WTC11 (cell line): ENCODE data around the gene CRLF1.

Source experiments
- CTCF ChIP-seq: fragments of 200-600 bp; IDR thresholded peaks from 2 replicates; pipeline ENCODE4 v1.8.0; 2022; ENCODE audit warnings: antibody characterized with exemption
- EMX1 ChIP-seq: fragments of 250-450 bp; sonication (Bioruptor Pico); IDR thresholded peaks from 2 replicates; pipeline ENCODE4 v1.8.0; 2021; ENCODE audit warnings: mild to moderate bottlenecking
- ETV6 ChIP-seq: sonication (generic); formaldehyde crosslinking; IDR thresholded peaks from 2 replicates; pipeline ENCODE4 v1.8.1; 2022; ENCODE audit warnings: mild to moderate bottlenecking, missing genetic modification reagents
- JUN ChIP-seq: sonication (generic); formaldehyde crosslinking; IDR thresholded peaks from 2 replicates; pipeline ENCODE4 v1.8.0; 2023; ENCODE audit warnings: mild to moderate bottlenecking, missing genetic modification reagents
- MAX ChIP-seq: sonication (generic); formaldehyde crosslinking; IDR thresholded peaks from 2 replicates; pipeline ENCODE4 v1.8.0; 2022; ENCODE audit warnings: mild to moderate bottlenecking, missing genetic modification reagents

DNA sequence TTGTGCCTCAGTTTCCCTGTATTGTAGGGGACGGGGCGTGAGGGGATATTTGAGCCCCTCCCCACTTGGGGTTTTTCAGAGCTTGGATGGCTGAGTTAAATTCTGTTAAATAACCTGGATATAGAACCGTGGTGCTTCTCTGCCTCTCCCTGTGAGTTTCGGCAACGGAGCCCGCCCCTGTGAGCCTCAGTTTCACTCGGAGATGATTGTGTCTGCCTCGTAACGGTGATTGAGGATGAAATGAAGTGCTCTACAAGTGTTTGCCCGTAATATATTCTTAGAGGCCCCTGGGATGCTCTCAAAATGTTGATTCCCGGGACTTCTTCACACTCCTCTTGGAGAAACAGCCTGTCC lies 48.4 kb downstream of the CRLF1 start:
- no peak for TF ChIP-seq JUN
- TF ChIP-seq CTCF: no peak
- no peak for TF ChIP-seq MAX
- TF ChIP-seq EMX1 (CRISPR knock-in tag): no peak
- TF ChIP-seq ETV6 (CRISPR knock-in tag): no peak
